ENCODE results near the gene EFNA1. TPM values are rescaled to one million over a fixed set of nuclear protein-coding genes. Genes with fewer than 3 reads are reported as not detected.
A peak's percentile ranks its signal among the peaks of the same experiment; 100 is the strongest.

The EFNA1 gene
- total RNA-seq, 2 donors from 2014 or later, result 3.6 to 5.0 TPM

DNA sequence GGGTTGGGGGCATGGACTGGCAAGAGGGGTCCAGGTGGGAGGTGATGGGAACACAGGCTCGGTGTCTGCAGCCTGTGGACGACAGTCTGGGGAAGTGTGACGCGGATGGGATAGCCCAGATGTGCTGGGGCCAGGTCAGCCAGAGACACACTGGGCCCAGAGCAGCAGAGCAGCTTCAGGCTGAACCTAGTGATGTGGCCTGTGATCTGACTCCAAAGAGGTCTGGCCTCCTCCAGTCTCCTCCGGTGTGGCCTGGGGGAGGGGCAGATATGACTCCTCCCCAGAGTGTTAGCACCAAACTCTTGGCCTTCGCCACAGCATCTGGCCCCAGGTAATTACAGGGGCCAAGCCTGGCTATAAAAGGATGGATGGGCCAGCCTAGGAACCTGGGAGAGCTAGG, 35.5 kb upstream of the EFNA1 start:
- H3K9me3 ChIP-seq (ENCODE audit: control insufficient read depth, low read length), result no peaks in the 10 kb centered on the region
- H3K36me3 ChIP-seq (ENCODE audit: control insufficient read depth, insufficient read depth, low read length), result no peaks in the 10 kb centered on the region
- no peak for DNase-seq
- no peak overlapping the region for H3K9ac ChIP-seq (ENCODE audit: extremely low read depth, low read length, poor library complexity, severe bottlenecking)
- no peak overlapping the region for H3K4me3 ChIP-seq (ENCODE audit: low read length)
- H3K4me1 Mint-ChIP-seq, result peaks cover 3% of the 10 kb centered on the region
- no peaks in the 10 kb centered on the region for H3K36me3 Mint-ChIP-seq (ENCODE audit: low read depth)
- H3K27ac ChIP-seq (ENCODE audit: low read depth, low read length), result no peak overlapping the region
- no peak overlapping the region for H3K4me3 Mint-ChIP-seq
- H3K27me3 ChIP-seq (ENCODE audit: control insufficient read depth, insufficient read depth, low read length, poor library complexity, severe bottlenecking), result peaks cover 25% of the 10 kb centered on the region
- no peak overlapping the region for H3K27ac Mint-ChIP-seq
- no peaks in the 10 kb centered on the region for H3K9me3 Mint-ChIP-seq
- TF ChIP-seq, protein P1, sequence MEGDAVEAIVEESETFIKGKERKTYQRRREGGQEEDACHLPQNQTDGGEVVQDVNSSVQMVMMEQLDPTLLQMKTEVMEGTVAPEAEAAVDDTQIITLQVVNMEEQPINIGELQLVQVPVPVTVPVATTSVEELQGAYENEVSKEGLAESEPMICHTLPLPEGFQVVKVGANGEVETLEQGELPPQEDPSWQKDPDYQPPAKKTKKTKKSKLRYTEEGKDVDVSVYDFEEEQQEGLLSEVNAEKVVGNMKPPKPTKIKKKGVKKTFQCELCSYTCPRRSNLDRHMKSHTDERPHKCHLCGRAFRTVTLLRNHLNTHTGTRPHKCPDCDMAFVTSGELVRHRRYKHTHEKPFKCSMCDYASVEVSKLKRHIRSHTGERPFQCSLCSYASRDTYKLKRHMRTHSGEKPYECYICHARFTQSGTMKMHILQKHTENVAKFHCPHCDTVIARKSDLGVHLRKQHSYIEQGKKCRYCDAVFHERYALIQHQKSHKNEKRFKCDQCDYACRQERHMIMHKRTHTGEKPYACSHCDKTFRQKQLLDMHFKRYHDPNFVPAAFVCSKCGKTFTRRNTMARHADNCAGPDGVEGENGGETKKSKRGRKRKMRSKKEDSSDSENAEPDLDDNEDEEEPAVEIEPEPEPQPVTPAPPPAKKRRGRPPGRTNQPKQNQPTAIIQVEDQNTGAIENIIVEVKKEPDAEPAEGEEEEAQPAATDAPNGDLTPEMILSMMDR (conservative IDR thresholded peaks at IDR 0.05), result no peak
- peaks cover 51% of the 10 kb centered on the region for H3K27me3 Mint-ChIP-seq (ENCODE audit: insufficient read depth)
- WGBS, 2 experiments (ENCODE audit: insufficient coverage in 1 of 2, insufficient read length in 1 of 2), result 88 to 96% methylated on average over 5 to 6 of the region's 6 CpGs
- peaks cover 2% of the 10 kb centered on the region for H3K4me1 ChIP-seq (ENCODE audit: control insufficient read depth, insufficient read depth, low read length)

DNA sequence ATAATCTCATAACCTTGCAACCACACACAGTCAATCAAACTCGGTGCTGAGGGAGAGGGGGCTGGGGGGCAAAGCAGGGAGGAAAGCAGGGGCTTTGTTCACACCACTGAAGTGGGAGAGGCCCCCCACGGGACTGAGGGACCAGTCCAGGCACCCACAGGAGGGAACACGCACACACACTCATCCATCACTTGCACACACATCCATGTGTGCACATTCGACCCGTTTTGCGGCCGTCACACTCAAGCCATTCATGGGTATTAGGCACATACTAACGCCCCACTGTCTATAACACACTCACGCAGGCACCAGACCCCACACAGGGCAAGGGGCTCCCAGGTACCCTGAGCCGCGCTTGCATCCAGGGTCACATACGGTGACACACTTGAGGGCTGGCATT, 35.0 kb upstream of the EFNA1 start:
- H3K27ac ChIP-seq (ENCODE audit: low read depth, low read length), result no peak overlapping the region
- H3K27ac Mint-ChIP-seq, result no peak overlapping the region
- H3K9ac ChIP-seq (ENCODE audit: extremely low read depth, low read length, poor library complexity, severe bottlenecking), result no peak overlapping the region
- no peaks in the 10 kb centered on the region for H3K36me3 Mint-ChIP-seq (ENCODE audit: low read depth)
- H3K4me1 ChIP-seq (ENCODE audit: control insufficient read depth, insufficient read depth, low read length), result peaks cover 2% of the 10 kb centered on the region
- H3K36me3 ChIP-seq (ENCODE audit: control insufficient read depth, insufficient read depth, low read length), result no peaks in the 10 kb centered on the region
- H3K4me3 ChIP-seq (ENCODE audit: low read length), result no peak overlapping the region
- 92 to 100% methylated on average over 4 to 12 of the region's 12 CpGs for WGBS, 2 experiments (ENCODE audit: insufficient coverage in 1 of 2, insufficient read length in 1 of 2)
- H3K9me3 ChIP-seq (ENCODE audit: control insufficient read depth, low read length), result no peaks in the 10 kb centered on the region
- H3K27me3 Mint-ChIP-seq (ENCODE audit: insufficient read depth), result peaks cover 47% of the 10 kb centered on the region
- no peak overlapping the region for H3K4me3 Mint-ChIP-seq
- TF ChIP-seq, protein P1 (conservative IDR thresholded peaks at IDR 0.05), result no peak
- H3K4me1 Mint-ChIP-seq, result peaks cover 3% of the 10 kb centered on the region
- H3K9me3 Mint-ChIP-seq, result no peaks in the 10 kb centered on the region
- peaks cover 25% of the 10 kb centered on the region for H3K27me3 ChIP-seq (ENCODE audit: control insufficient read depth, insufficient read depth, low read length, poor library complexity, severe bottlenecking)
- no peak for DNase-seq

DNA sequence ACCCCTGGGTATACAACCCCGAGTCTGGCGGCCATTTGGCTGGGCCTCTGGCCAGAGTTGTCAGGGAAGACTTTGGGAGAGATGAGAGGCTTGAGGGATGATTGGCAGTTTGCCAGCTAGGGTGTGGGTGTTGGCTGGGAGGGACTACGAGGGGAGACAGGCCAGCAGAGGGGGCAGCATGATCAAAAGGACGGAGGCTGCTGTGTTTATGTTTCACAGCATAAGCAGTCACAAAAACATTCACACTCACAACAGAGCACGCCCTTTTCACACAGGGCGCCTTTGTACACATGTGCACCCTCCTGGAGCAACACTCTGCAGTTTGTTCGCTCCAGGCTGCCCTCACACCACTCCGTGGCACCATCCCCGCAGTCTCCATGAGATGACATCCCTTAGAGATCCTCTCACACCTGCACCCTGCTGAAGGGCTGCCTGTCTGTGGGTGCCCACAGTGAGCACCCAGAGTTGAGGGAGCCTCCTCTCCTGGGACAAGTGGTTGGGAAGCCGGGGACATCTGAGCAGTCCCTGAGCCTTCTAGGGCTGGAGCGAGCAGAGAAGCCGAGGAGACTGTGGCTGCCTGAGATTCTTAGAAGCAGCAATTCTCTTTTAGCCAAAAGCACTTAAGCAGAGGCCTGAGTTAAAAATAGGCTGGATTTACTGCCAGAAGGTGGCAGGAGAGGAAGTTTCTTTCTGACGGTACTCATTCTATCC, 33.6 kb upstream of the EFNA1 start:
- 63 to 64% methylated on average over 6 to 13 of the region's 13 CpGs for WGBS, 2 experiments (ENCODE audit: insufficient coverage in 1 of 2, insufficient read length in 1 of 2)
- peaks cover 45% of the 10 kb centered on the region for H3K27me3 Mint-ChIP-seq (ENCODE audit: insufficient read depth)
- H3K9ac ChIP-seq (ENCODE audit: extremely low read depth, low read length, poor library complexity, severe bottlenecking), result no peak overlapping the region
- no peaks in the 10 kb centered on the region for H3K36me3 Mint-ChIP-seq (ENCODE audit: low read depth)
- H3K4me3 ChIP-seq (ENCODE audit: low read length), result no peak overlapping the region
- no peak overlapping the region for H3K27ac ChIP-seq (ENCODE audit: low read depth, low read length)
- H3K9me3 ChIP-seq (ENCODE audit: control insufficient read depth, low read length), result no peaks in the 10 kb centered on the region
- H3K36me3 ChIP-seq (ENCODE audit: control insufficient read depth, insufficient read depth, low read length), result no peaks in the 10 kb centered on the region
- DNase-seq, result peak; percentile 70
- TF ChIP-seq, protein P1 (conservative IDR thresholded peaks at IDR 0.05), result peak; percentile 70
- H3K4me1 Mint-ChIP-seq, result peaks cover 3% of the 10 kb centered on the region
- H3K27ac Mint-ChIP-seq, result no peak overlapping the region
- peaks cover 25% of the 10 kb centered on the region for H3K27me3 ChIP-seq (ENCODE audit: control insufficient read depth, insufficient read depth, low read length, poor library complexity, severe bottlenecking)
- H3K4me1 ChIP-seq (ENCODE audit: control insufficient read depth, insufficient read depth, low read length), result peaks cover 2% of the 10 kb centered on the region
- H3K4me3 Mint-ChIP-seq, result no peak overlapping the region
- peaks cover 1% of the 10 kb centered on the region for H3K9me3 Mint-ChIP-seq

Data from endodermal cell (in vitro differentiated cells).